GM10266 (cell line): Measurements from ENCODE around the gene CTNNA1.
"Not testable (repeated sequence)": the region's sequence is repeated elsewhere in the genome, so short reads cannot be mapped to it uniquely, and the experiment has no call there.

ENCODE experiments used
- DNase-seq: peaks from one replicate; pipeline ENCODE4 v3.0.0; 2012; ENCODE audit errors: extremely low spot score
- CTCF ChIP-seq: IDR thresholded peaks from 2 replicates; pipeline ENCODE4 v1.5.1; 2012; ENCODE audit warnings: mild to moderate bottlenecking, low read depth; ENCODE audit not compliant: control insufficient read depth, insufficient read depth; ENCODE audit errors: missing control alignments

Gene CTNNA1

GRCh38 chr5:138832218-138832617, 79.0 kb downstream of the CTNNA1 start:
- DNase-seq = no peak
- TF ChIP-seq CTCF = no peak

- DNase-seq = no peak
These were observed 79.9 kb downstream of the CTNNA1 start for GRCh38 chr5:138833080-138833479.

GRCh38 chr5:138833726-138834480, 80.7 kb downstream of the CTNNA1 start:
- TF ChIP-seq CTCF = no peak
- DNase-seq = no peak

More at GRCh38 chr5:138833080-138833479, 79.9 kb downstream of the CTNNA1 start:
- TF ChIP-seq CTCF = no peak

GRCh38 chr5:138834853-138835252, 81.6 kb downstream of the CTNNA1 start:
- DNase-seq = not testable (repeated sequence)

GRCh38 chr5:138837160-138837559, 83.9 kb downstream of the CTNNA1 start:
- no peak for DNase-seq
- no peak for TF ChIP-seq CTCF

GRCh38 chr5:138840103-138840502, 86.9 kb downstream of the CTNNA1 start:
- TF ChIP-seq CTCF = no peak
- DNase-seq = no peak

GRCh38 chr5:138841531-138841930, 88.3 kb downstream of the CTNNA1 start:
- TF ChIP-seq CTCF = no peak

More at GRCh38 chr5:138841531-138841930, 88.3 kb downstream of the CTNNA1 start:
- DNase-seq = no peak
